Activated naive CD4-positive, alpha-beta T cell treated with anti-CD3 and anti-CD28 coated beads, Interleukin-2, amount 50 U/mL, for 16 hours (primary cell): ENCODE data around the gene NMU.
"Not testable (repeated sequence)": the region's sequence is repeated elsewhere in the genome, so short reads cannot be mapped to it uniquely, and the experiment has no call there.

Experiments
- DNase-seq: peaks from one replicate; pipeline ENCODE4 v3.0.0-alpha.2; 2020

Gene NMU

GRCh38 chr4:55618546-55619143 lies 17.5 kb downstream of the NMU start:
- DNase-seq = no peak

- DNase-seq = no peak
Observed at GRCh38 chr4:55617587-55618197, 18.4 kb downstream of the NMU start.

- DNase-seq = no peak
Observed at GRCh38 chr4:55615008-55615407, 21.1 kb downstream of the NMU start.

GRCh38 chr4:55613621-55614020 lies 22.5 kb downstream of the NMU start:
- no peak for DNase-seq

- DNase-seq = no peak
Observed at GRCh38 chr4:55612341-55612740, 23.8 kb downstream of the NMU start.

- DNase-seq = no peak
Observed at GRCh38 chr4:55611358-55612059, 24.6 kb downstream of the NMU start.

GRCh38 chr4:55610381-55610780 lies 25.7 kb downstream of the NMU start:
- DNase-seq = no peak

GRCh38 chr4:55609393-55609866 lies 26.7 kb downstream of the NMU start:
- no peak for DNase-seq

- no peak for DNase-seq
Observed at GRCh38 chr4:55608591-55608990, 27.5 kb downstream of the NMU start.

GRCh38 chr4:55604996-55605395 lies 31.1 kb downstream of the NMU start:
- no peak for DNase-seq

- DNase-seq = no peak
Observed at GRCh38 chr4:55600640-55601039, 35.5 kb downstream of the NMU start.

- DNase-seq = no peak
Observed at GRCh38 chr4:55598641-55599040, 37.5 kb downstream of the NMU start.

- DNase-seq = no peak
Observed at GRCh38 chr4:55592014-55592413, 44.1 kb downstream of the NMU start, which contains the start of gene PDCL2. Gene PDCL2 (minus strand): TSS chr4:55592245. CDS start chr4:55592109, 136 bp downstream.

GRCh38 chr4:55588160-55588559 lies 47.9 kb downstream of the NMU start:
- DNase-seq = no peak

GRCh38 chr4:55582773-55583172 lies 53.3 kb downstream of the NMU start:
- DNase-seq = not testable (repeated sequence)

GRCh38 chr4:55578341-55579010 lies 57.6 kb downstream of the NMU start:
- no peak for DNase-seq

- DNase-seq = no peak
Observed at GRCh38 chr4:55575513-55575912, 60.6 kb downstream of the NMU start.

- no peak for DNase-seq
Observed at GRCh38 chr4:55574252-55574651, 61.8 kb downstream of the NMU start.

GRCh38 chr4:55571806-55572205 lies 64.3 kb downstream of the NMU start:
- DNase-seq = no peak

- no peak for DNase-seq
Observed at GRCh38 chr4:55568905-55569504, 67.1 kb downstream of the NMU start.

GRCh38 chr4:55561889-55562288 lies 74.2 kb downstream of the NMU start:
- DNase-seq = no peak

- DNase-seq = no peak
Observed at GRCh38 chr4:55560096-55560495, 76.0 kb downstream of the NMU start.

- DNase-seq = no peak
Observed at GRCh38 chr4:55554453-55555030, 81.6 kb downstream of the NMU start.
